DMS79 treated with DMSO at 0.1 percent for 48 hours (cell line): ENCODE measurements around the gene KIF7.
"Not testable (repeated sequence)": the region's sequence is repeated elsewhere in the genome, so short reads cannot be mapped to it uniquely, and the experiment has no call there.

ENCODE experiments used
- DNase-seq: peaks from one replicate; lab custom pipeline; 2025; lab: John Stamatoyannopoulos, UW

KIF7 gene

GRCh38 chr15:89616228-89616627 is 39.0 kb downstream of the KIF7 start:
- DNase-seq, result no peak

GRCh38 chr15:89615135-89615534 is 40.1 kb downstream of the KIF7 start:
- no peak for DNase-seq

GRCh38 chr15:89614164-89614563 is 41.1 kb downstream of the KIF7 start:
- DNase-seq, result no peak

GRCh38 chr15:89613031-89613430 is 42.2 kb downstream of the KIF7 start:
- no peak for DNase-seq

- DNase-seq, result no peak
Observed at GRCh38 chr15:89611317-89611716, 44.0 kb downstream of the KIF7 start.

GRCh38 chr15:89599021-89599420 is 56.2 kb downstream of the KIF7 start:
- DNase-seq, result no peak

- DNase-seq, result no peak
Observed at GRCh38 chr15:89593018-89593417, 62.2 kb downstream of the KIF7 start.

- no peak for DNase-seq
Observed at GRCh38 chr15:89591834-89592233, 63.4 kb downstream of the KIF7 start.

- no peak for DNase-seq
Observed at GRCh38 chr15:89587955-89588354, 67.3 kb downstream of the KIF7 start.

- no peak for DNase-seq
Observed at GRCh38 chr15:89586651-89587050, 68.6 kb downstream of the KIF7 start.

- not testable (repeated sequence) for DNase-seq
Observed at GRCh38 chr15:89580747-89581146, 74.5 kb downstream of the KIF7 start.

- no peak for DNase-seq
Observed at GRCh38 chr15:89578146-89578545, 77.1 kb downstream of the KIF7 start.
